Measurements from ENCODE around the gene VLDLR.

The VLDLR gene

DNA sequence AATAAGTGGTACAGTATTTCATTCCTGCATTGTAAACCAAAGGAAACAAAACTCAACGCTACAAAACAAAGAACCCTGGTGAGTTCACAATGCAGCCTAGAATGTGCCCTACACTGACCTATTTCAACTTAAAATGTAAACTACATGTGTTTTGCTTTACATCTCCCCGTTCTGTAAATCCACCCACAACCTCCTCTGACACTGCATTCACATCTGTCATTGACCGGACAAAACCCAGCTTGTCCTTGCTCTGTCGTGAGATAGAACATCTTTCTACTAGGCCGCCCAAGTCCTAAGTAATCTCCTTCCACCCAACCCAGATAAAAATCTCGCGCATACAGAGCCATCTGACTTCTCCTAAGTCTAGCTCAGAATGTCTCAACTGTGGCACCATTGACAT, 6.1 kb upstream of the VLDLR start:
- TF ChIP-seq, protein P1, sequence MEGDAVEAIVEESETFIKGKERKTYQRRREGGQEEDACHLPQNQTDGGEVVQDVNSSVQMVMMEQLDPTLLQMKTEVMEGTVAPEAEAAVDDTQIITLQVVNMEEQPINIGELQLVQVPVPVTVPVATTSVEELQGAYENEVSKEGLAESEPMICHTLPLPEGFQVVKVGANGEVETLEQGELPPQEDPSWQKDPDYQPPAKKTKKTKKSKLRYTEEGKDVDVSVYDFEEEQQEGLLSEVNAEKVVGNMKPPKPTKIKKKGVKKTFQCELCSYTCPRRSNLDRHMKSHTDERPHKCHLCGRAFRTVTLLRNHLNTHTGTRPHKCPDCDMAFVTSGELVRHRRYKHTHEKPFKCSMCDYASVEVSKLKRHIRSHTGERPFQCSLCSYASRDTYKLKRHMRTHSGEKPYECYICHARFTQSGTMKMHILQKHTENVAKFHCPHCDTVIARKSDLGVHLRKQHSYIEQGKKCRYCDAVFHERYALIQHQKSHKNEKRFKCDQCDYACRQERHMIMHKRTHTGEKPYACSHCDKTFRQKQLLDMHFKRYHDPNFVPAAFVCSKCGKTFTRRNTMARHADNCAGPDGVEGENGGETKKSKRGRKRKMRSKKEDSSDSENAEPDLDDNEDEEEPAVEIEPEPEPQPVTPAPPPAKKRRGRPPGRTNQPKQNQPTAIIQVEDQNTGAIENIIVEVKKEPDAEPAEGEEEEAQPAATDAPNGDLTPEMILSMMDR (IDR thresholded peaks at IDR 0.05; ENCODE audit: low read depth, low read length) = no peak
- H3K27me3 ChIP-seq = no peaks in the 10 kb centered on the region
- no peaks in the 10 kb centered on the region for H3K36me3 ChIP-seq
- no peak overlapping the region for H3K4me3 ChIP-seq (ENCODE audit: low read depth, low read length)
- DNase-seq = no peak
- no peaks in the 10 kb centered on the region; the same call in 1 of the 2 replicates for H3K4me1 ChIP-seq
- no peaks in the 10 kb centered on the region for H3K9me3 ChIP-seq

DNA sequence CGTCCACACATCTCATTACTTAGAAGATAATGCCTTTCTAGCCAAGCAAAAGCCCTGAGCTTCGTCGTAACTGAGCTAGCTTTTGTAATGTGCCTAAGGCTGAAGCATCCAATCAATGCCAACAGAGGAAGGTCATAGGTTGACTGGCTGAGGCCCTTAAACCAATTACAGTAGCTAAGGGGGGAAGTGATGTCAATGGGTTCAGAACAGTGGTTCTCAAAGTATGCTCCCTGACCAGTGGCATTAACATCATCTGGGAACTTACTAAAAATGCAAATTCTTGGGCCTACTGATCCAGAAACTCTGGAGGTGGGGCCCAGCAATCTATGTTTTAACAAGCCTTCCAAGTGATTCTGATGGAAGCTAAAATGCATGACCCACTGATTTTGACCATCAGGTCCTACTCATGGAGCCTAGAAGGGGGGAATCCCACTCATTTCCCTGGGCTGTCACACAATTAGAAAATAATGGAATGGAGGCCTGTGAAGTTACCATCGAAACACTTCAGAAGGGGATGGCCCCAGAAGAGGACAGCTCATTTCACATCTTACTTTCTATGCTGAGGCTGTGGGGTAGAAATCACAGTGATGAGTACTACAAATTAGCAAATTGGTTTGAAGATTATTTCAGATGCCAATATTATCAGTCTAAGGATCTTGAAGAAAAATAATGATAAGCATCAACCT, 4.8 kb upstream of the VLDLR start:
- Histone ChIP-seq H3K4me1 (no peaks in the 10 kb centered on the region; the same call in 1 of the 2 replicates), H3K9me3 (no peaks in the 10 kb centered on the region), H3K4me3 (ENCODE audit: low read depth, low read length) (no peak overlapping the region), H3K36me3 (no peaks in the 10 kb centered on the region), H3K27me3 (no peaks in the 10 kb centered on the region)
- no peak for DNase-seq
- TF ChIP-seq, protein P1 (IDR thresholded peaks at IDR 0.05; ENCODE audit: low read depth, low read length) = no peak

- Histone ChIP-seq H3K4me1 (no peaks in the 10 kb centered on the region; the same call in 1 of the 2 replicates), H3K27me3 (peaks cover 11% of the 10 kb centered on the region), H3K4me3 (ENCODE audit: low read depth, low read length) (no peak overlapping the region), H3K36me3 (no peaks in the 10 kb centered on the region), H3K9me3 (no peaks in the 10 kb centered on the region)
- no peak for DNase-seq
- TF ChIP-seq, protein P1 (IDR thresholded peaks at IDR 0.05; ENCODE audit: low read depth, low read length) = no peak
Measured at GRCh38 chr9:2618289-2618688, 3.3 kb upstream of the VLDLR start.

DNA sequence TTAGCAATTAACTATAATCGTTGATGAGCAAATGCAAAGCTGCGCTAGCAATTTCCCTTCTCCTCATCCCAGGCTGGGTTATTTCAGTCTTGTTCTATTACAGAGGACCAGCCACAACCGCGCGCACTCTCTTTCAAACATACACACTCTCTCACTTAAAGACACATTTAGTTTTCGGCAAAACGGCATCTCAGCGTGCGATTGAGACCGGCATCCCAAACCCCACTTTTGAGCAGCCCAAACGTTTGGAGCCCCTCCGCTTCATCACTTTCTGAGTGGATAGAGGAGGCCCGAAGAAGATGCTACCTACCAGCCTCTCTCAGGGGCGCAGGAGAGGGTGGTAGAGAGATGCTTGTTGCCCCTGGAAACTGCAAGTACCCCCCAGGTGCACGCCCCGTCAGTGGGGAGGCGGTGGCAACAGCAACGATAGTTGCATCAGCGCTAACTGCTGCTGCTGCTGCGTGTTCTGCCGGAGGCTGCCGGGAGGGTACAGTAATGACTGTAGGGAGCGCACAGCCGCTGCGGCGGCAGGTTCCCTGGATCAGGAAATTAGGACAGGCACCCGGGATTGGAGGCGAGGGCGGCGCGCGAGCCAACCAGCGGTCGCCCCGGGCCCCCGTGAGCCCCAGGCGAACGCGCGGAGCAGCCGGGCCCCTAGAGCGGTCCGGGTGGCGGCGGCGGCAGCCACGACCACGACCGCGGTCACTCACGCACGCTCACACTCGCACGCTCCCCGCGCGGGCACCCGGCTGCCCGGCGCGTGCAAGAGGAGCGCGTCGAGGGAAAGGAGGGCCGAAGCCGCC, 467 bp upstream of the VLDLR start:
- peak; percentile 89 for DNase-seq
- Histone ChIP-seq H3K4me1 (peaks cover 2% of the 10 kb centered on the region; the same call in 1 of the 2 replicates), H3K36me3 (no peaks in the 10 kb centered on the region), H3K9me3 (no peaks in the 10 kb centered on the region), H3K4me3 (ENCODE audit: low read depth, low read length) (peak overlapping the region; percentile 73), H3K27me3 (peaks cover 18% of the 10 kb centered on the region)
- TF ChIP-seq, protein P1 (IDR thresholded peaks at IDR 0.05; ENCODE audit: low read depth, low read length) = no peak

- DNase-seq = peak; percentile 56
- Histone ChIP-seq H3K4me1 (peaks cover 2% of the 10 kb centered on the region; the same call in 1 of the 2 replicates), H3K4me3 (ENCODE audit: low read depth, low read length) (peak overlapping the region; percentile 73), H3K9me3 (no peaks in the 10 kb centered on the region), H3K27me3 (peaks cover 18% of the 10 kb centered on the region), H3K36me3 (no peaks in the 10 kb centered on the region)
- TF ChIP-seq, protein P1 (IDR thresholded peaks at IDR 0.05; ENCODE audit: low read depth, low read length) = no peak
Measured at GRCh38 chr9:2622461-2623287, 1.1 kb downstream of the VLDLR start.
